HuH-7 (cell line): ENCODE measurements around the gene ELP4.
A peak's percentile ranks its signal among the peaks of the same experiment; 100 is the strongest.

Source experiments
- DNase-seq: peaks from one replicate; pipeline ENCODE4 v3.0.0; 2011; ENCODE audit warnings: low spot score

The ELP4 gene

GRCh38 chr11:31824879-31825837, 315.6 kb downstream of the ELP4 start:
- DNase-seq: peak; percentile 16

GRCh38 chr11:31825838-31826484, 316.4 kb downstream of the ELP4 start:
- DNase-seq: peak; percentile 23

GRCh38 chr11:31826536-31827438, 317.2 kb downstream of the ELP4 start:
- peak; percentile 65 for DNase-seq

DNA sequence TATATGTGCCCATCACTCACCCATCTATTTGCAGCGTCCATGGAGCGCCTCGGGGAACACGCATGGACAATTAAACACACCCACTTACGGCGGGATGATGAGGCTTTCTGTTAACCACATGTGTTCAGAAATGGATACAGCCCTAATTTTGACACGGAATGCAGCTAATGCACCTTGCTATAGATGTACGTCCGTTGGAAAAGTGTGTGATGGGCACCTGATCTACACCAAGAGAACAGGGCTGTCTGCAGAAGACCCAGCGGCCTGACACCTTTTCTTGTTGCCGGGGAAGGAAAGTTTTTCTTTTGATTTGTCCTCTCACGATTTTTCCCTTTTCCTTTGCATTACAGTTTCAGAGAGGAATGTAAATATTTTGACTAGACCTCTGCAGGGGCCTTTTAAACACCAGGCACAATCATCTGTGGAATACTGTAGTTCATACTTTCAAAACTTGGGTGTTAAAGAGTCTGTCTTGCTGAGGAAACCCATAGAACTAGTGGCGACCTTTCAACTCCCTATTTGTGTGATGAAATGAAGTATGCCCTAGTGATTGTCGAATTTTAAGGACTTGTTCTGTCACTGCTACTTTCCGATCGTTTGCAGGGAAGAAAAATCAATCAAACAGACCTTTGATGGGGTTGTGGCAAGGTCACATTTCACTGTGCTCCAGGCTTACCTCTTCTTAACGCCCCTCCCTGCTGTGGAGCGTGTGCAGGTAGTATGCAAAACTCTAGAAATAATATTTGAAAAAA, 318.1 kb downstream of the ELP4 start:
- peak; percentile 46 for DNase-seq

DNA sequence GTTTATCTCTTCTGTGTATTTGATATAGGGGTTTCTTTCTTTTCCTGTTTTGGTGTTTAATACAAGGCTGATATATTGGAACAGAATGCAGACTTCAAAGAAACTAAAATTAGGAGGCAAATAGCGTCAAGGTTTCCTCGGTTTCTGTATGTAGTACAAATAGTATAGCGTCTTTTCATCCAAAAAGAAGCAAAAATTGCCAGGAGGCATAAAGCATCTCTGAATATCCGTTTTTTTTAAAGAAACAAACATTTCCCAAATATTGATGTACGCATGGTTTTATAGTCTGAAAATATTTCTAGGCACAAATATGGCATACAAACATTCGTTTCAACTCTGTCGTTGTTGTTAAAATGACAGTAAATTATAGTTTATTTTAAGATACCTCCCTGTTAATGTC, 318.6 kb downstream of the ELP4 start:
- DNase-seq: no peak

DNA sequence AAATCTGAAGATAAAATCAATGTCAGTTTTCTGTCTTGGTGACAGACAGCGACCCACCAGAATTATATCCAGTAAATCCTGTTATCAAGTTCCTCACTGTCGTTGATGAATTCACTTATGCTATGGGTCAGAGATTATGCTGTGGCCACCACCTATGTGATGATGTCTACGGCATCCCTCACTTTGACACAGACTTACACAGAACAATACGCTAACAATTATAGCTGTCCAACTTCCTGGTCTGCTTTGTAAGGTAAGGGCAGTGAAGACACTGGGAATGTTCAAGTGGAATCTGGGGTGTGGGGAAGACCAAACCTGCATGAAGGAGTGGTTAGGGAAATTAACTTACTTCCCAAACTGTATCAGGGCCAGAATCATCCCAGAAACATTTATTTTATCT, 320.8 kb downstream of the ELP4 start:
- no peak for DNase-seq

GRCh38 chr11:31834237-31834636, 324.7 kb downstream of the ELP4 start:
- no peak for DNase-seq
